Osteocyte (in vitro differentiated cells): Measurements from ENCODE around the gene PPP3CA. TPM values are rescaled to one million over a fixed set of nuclear protein-coding genes. Genes with fewer than 3 reads are reported as not detected.

Experiments used
- DNase-seq: peaks from one replicate; pipeline ENCODE4 v3.0.0; 2021; ENCODE audit warnings: mixed read lengths; ENCODE audit not compliant: unreplicated experiment; ENCODE audit errors: extremely low spot score
- H3K27ac Mint-ChIP-seq: one replicate; pipeline ENCODE4 v1.8.0; 2021; ENCODE audit warnings: mild to moderate bottlenecking, mixed read lengths; ENCODE audit not compliant: unreplicated experiment
- H3K27me3 Mint-ChIP-seq: one replicate; pipeline ENCODE4 v1.8.0; 2021; ENCODE audit warnings: mixed read lengths; ENCODE audit not compliant: unreplicated experiment
- H3K36me3 Mint-ChIP-seq: one replicate; pipeline ENCODE4 v1.8.0; 2021; ENCODE audit warnings: mixed read lengths; ENCODE audit not compliant: unreplicated experiment
- H3K4me1 Mint-ChIP-seq: one replicate; pipeline ENCODE4 v1.8.0; 2021; ENCODE audit warnings: mixed read lengths; ENCODE audit not compliant: unreplicated experiment
- H3K4me3 Mint-ChIP-seq: one replicate; pipeline ENCODE4 v1.8.0; 2021; ENCODE audit warnings: mild to moderate bottlenecking, moderate library complexity, mixed read lengths; ENCODE audit not compliant: unreplicated experiment
- H3K9me3 Mint-ChIP-seq: one replicate; pipeline ENCODE4 v1.8.0; 2021; ENCODE audit warnings: mixed read lengths; ENCODE audit not compliant: unreplicated experiment
- CTCF ChIP-seq: fragments of 200-600 bp; sonication (generic); IDR thresholded peaks from 2 replicates; pipeline ENCODE4 v1.5.0; 2021; ENCODE audit warnings: antibody characterized with exemption, mild to moderate bottlenecking, moderate library complexity
- total RNA-seq: library from RNA; stranded (reverse); gene quantifications from 2 replicates; pipeline ENCODE4 v1.2.1, GENCODE V29; 2021

Gene PPP3CA
- total RNA-seq, 1 donor from 2014 or later: 40.5 TPM

GRCh38 chr4:101155368-101155767 lies 192.0 kb downstream of the PPP3CA start:
- no peak for DNase-seq
- peaks cover 37% of the 10 kb centered on the region for H3K4me1 Mint-ChIP-seq
- H3K4me3 Mint-ChIP-seq: no peak overlapping the region
- H3K9me3 Mint-ChIP-seq: no peaks in the 10 kb centered on the region
- H3K36me3 Mint-ChIP-seq: no peaks in the 10 kb centered on the region
- no peak overlapping the region for H3K27ac Mint-ChIP-seq
- H3K27me3 Mint-ChIP-seq: no peaks in the 10 kb centered on the region
- no peak for TF ChIP-seq CTCF

- H3K27ac Mint-ChIP-seq: no peak overlapping the region
- no peaks in the 10 kb centered on the region for H3K27me3 Mint-ChIP-seq
- H3K4me3 Mint-ChIP-seq: no peak overlapping the region
- peaks cover 37% of the 10 kb centered on the region for H3K4me1 Mint-ChIP-seq
- H3K36me3 Mint-ChIP-seq: no peaks in the 10 kb centered on the region
- no peaks in the 10 kb centered on the region for H3K9me3 Mint-ChIP-seq
- TF ChIP-seq CTCF: no peak
- no peak for DNase-seq
These were observed 193.7 kb downstream of the PPP3CA start for GRCh38 chr4:101153653-101154052.

GRCh38 chr4:101152521-101152920 lies 194.8 kb downstream of the PPP3CA start:
- no peaks in the 10 kb centered on the region for H3K9me3 Mint-ChIP-seq
- no peak for TF ChIP-seq CTCF
- no peaks in the 10 kb centered on the region for H3K36me3 Mint-ChIP-seq
- H3K27me3 Mint-ChIP-seq: no peaks in the 10 kb centered on the region
- H3K27ac Mint-ChIP-seq: no peak overlapping the region
- peaks cover 27% of the 10 kb centered on the region for H3K4me1 Mint-ChIP-seq
- DNase-seq: no peak
- no peak overlapping the region for H3K4me3 Mint-ChIP-seq

GRCh38 chr4:101148551-101148950 lies 198.8 kb downstream of the PPP3CA start:
- Mint-ChIP-seq H3K27ac (no peak overlapping the region), H3K9me3 (no peaks in the 10 kb centered on the region), H3K4me3 (no peak overlapping the region), H3K27me3 (no peaks in the 10 kb centered on the region), H3K4me1 (peaks cover 3% of the 10 kb centered on the region), H3K36me3 (no peaks in the 10 kb centered on the region)
- no peak for TF ChIP-seq CTCF
- DNase-seq: no peak

- H3K4me1 Mint-ChIP-seq: peaks cover 3% of the 10 kb centered on the region
- H3K27ac Mint-ChIP-seq: no peak overlapping the region
- no peak overlapping the region for H3K4me3 Mint-ChIP-seq
- TF ChIP-seq CTCF: no peak
- no peaks in the 10 kb centered on the region for H3K36me3 Mint-ChIP-seq
- no peak for DNase-seq
- no peaks in the 10 kb centered on the region for H3K9me3 Mint-ChIP-seq
- H3K27me3 Mint-ChIP-seq: no peaks in the 10 kb centered on the region
These were observed 200.0 kb downstream of the PPP3CA start for GRCh38 chr4:101147283-101147682.
